ENCODE measurements around the gene TMEM131L. TPM values are rescaled to one million over a fixed set of nuclear protein-coding genes. Genes with fewer than 3 reads are reported as not detected.

Gene TMEM131L
- total and polyA plus RNA-seq, 2 donors (not counting 3 experiments of a cell fraction or from before 2014, with no cell fraction given) = 7.7 to 21.2 TPM

GRCh38 chr4:153655002-153655541 is 188.9 kb downstream of the TMEM131L start:
- Histone ChIP-seq H3K9ac (replicated peaks; ENCODE audit: extremely low read depth, insufficient read depth, low read length) (no peak overlapping the region), H3K27ac (ENCODE audit: insufficient read depth, low read depth, low read length) (no peak overlapping the region), H3K4me3 (replicated peaks in 1 of 3; ENCODE audit: insufficient read depth in 1 of 3, low read depth in 1 of 3, low read length in 3 of 3) (no peak overlapping the region), H3K4me2 (ENCODE audit: insufficient read depth, low read length) (no peak overlapping the region), H3K79me2 (ENCODE audit: control insufficient read depth, insufficient read depth, low read length) (no peaks in the 10 kb centered on the region), H3K36me3 (ENCODE audit: control insufficient read depth in 2 of 2, extremely low read depth in 1 of 2, insufficient read depth in 2 of 2, low read length in 2 of 2) (no peaks in the 10 kb centered on the region), H4K20me1 (replicated peaks; ENCODE audit: control insufficient read depth, extremely low read depth, insufficient read depth, low read length) (no peaks in the 10 kb centered on the region), H3K27me3 (ENCODE audit: control insufficient read depth in 2 of 2, insufficient read depth in 2 of 2, low read length in 2 of 2) (peaks cover 0 to 2% of the 10 kb centered on the region in 2 experiments), H3K9me1 (replicated peaks; ENCODE audit: control insufficient read depth, extremely low read depth, insufficient read depth, low read length) (no peaks in the 10 kb centered on the region), H3K4me1 (ENCODE audit: control insufficient read depth, extremely low read depth, insufficient read depth, low read length) (peaks cover 5% of the 10 kb centered on the region), H3K9me3 (replicated peaks; ENCODE audit: control insufficient read depth, insufficient read depth, low read length) (no peaks in the 10 kb centered on the region), H2AFZ (ENCODE audit: low read depth, low read length) (no peak overlapping the region)
- BruUV-seq (replicated peaks) = no TSS peak
- ChIA-PET CTCF (no interaction called here), POLR2A (no interaction called here)
- FAIRE-seq = no peak
- no peak for TF ChIP-seq JUN (IDR thresholded peaks at IDR 0.05; ENCODE audit: borderline replicate concordance, insufficient read depth, insufficient read length, low read depth)
- TF ChIP-seq, protein P1, sequence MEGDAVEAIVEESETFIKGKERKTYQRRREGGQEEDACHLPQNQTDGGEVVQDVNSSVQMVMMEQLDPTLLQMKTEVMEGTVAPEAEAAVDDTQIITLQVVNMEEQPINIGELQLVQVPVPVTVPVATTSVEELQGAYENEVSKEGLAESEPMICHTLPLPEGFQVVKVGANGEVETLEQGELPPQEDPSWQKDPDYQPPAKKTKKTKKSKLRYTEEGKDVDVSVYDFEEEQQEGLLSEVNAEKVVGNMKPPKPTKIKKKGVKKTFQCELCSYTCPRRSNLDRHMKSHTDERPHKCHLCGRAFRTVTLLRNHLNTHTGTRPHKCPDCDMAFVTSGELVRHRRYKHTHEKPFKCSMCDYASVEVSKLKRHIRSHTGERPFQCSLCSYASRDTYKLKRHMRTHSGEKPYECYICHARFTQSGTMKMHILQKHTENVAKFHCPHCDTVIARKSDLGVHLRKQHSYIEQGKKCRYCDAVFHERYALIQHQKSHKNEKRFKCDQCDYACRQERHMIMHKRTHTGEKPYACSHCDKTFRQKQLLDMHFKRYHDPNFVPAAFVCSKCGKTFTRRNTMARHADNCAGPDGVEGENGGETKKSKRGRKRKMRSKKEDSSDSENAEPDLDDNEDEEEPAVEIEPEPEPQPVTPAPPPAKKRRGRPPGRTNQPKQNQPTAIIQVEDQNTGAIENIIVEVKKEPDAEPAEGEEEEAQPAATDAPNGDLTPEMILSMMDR (IDR thresholded peaks at IDR 0.05; ENCODE audit: extremely low read depth in 1 of 2, insufficient read depth in 1 of 2, low read depth in 1 of 2, low read length in 2 of 2) = no peak
- no peak for TF ChIP-seq GATA2 (IDR thresholded peaks at IDR 0.05; ENCODE audit: insufficient read depth, insufficient read length, low read depth, low read length)
- no peak for TF ChIP-seq MYC (IDR thresholded peaks at IDR 0.05; ENCODE audit: low read depth, low read length)
- TF ChIP-seq FOS (IDR thresholded peaks at IDR 0.05; ENCODE audit: borderline replicate concordance, insufficient read depth, low read length) = no peak
- no peak for TF ChIP-seq POLR2AphosphoS5 (IDR thresholded peaks at IDR 0.05; ENCODE audit: insufficient read depth, low read depth, low read length)
- no peak for TF ChIP-seq EZH2 (IDR thresholded peaks at IDR 0.05; ENCODE audit: borderline replicate concordance, low read depth, low read length, severe bottlenecking)
- no peak for TF ChIP-seq POLR2A (IDR thresholded peaks at IDR 0.05; ENCODE audit: low read depth, low read length)
- TF ChIP-seq MAX (IDR thresholded peaks at IDR 0.05; ENCODE audit: insufficient read depth, insufficient read length) = no peak
- intact Hi-C loops (cut with micrococcal nuclease) (no loop called here), dilution Hi-C loops (cut with MboI; ENCODE audit: extremely low pct_ligation_motif_present, low sequenced_read_pairs) (no loop called here)
- no peak for DNase-seq (ENCODE audit: low read depth, low spot score)

Data from endothelial cell of umbilical vein (primary cell).